Activated CD8-positive, alpha-beta memory T cell treated with anti-CD3 and anti-CD28 coated beads for 1 hour (primary cell): Measurements from ENCODE around the gene TSPAN16.
"Not testable (repeated sequence)": the region's sequence is repeated elsewhere in the genome, so short reads cannot be mapped to it uniquely, and the experiment has no call there.

ENCODE experiments used
- DNase-seq, 2 donors: peaks; one replicate each; pipeline ENCODE4 v3.0.0-alpha.2; 2020; ENCODE audit warnings: low read depth in 1 of 2; ENCODE audit errors: extremely low read depth in 1 of 2

TSPAN16 gene

DNA sequence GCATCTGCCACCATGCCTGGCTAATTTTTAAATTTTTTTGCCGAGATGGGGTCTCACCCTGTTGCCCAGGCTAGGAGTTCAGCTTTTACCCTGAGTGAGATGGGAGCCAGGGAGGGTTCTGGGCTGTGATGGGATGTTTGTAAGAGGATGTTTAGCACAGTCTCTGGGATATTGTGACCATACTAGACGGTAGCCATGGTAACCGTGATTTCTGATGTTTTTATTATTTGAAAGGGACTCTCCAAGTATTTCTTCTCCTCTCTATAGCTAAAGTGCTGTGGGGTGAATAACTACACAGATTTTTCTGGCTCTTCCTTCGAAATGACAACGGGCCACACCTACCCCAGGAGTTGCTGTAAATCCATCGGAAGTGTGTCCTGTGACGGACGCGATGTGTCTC lies 10.4 kb downstream of the TSPAN16 start:
- DNase-seq = no peak

DNA sequence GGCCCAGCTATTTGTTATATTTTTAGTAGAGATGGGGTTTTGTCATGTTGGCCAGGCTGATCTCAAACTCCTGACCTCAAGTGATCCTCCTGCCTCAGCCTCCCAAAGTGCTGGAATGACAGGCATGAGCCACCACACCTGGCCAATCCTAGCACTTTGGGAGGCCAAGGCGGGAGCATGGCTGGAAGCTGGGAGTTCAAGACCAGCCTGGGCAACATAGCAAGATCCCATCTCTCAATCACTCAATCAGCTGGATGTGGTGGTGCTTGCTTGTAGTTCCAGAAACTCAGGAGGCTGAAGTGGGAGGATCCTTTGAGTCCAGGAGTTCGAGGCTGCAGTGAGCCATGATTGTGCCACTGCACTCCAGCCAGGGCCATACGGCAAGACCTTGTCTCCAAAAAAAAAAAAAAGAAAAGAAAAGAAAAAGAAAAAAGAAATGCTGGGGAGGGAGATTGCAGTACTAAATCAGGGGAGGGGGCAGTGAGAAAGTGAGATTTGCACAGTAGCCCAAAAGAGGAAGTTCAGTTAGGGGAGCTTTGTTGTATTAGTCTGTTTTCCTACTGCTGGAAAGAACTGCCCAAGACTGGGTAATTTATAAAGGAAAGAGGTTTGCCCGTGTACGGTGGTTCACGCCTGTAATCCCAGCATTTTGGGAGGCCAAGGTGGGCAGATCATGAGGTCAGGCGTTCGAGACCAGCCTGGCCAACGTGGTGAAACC lies 24.5 kb downstream of the TSPAN16 start:
- not testable (repeated sequence) for DNase-seq

DNA sequence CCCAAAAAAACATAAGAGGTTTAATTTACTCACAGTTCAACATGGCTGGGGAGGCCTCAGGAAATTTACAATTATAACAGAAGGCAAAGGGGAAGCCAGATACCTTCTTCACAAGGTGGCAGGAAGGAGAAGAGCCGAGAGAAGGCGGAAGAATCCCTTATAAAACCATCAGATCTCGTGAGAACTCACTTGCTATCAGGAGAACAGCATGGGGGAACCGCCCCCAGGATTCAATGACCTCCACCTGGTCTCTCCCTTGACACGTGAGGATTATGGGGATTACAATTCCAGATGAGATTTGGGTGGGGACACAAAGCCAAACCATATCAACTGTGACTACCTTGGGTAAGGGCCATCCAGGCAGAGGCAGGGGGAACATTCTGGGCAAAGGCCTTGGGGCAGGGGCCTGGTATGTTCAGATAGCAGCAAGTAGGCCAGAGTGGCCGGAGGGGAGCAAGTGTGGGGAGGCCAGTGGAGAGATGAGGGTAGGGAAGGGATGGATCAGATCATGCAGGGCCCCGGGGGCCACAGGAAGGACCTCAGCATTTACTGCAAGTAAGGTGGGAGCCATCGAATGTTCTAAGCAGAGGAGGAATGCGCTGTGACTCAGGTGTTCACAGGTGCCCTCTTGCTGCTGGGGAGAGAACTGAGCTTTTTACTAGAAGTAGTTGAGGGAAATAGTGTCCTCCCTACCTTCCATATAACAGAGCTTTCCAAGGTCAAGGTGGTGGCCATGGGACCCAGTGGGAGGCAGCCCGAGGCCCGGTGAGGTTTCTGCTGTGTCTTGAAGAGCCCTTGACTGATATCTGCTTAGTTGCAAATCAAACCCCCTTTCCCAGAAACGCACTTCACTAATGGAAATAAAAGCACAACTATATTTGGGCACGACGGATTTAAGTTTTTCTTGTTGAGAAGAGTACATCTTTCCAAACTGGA lies 25.5 kb downstream of the TSPAN16 start:
- DNase-seq = no peak

DNA sequence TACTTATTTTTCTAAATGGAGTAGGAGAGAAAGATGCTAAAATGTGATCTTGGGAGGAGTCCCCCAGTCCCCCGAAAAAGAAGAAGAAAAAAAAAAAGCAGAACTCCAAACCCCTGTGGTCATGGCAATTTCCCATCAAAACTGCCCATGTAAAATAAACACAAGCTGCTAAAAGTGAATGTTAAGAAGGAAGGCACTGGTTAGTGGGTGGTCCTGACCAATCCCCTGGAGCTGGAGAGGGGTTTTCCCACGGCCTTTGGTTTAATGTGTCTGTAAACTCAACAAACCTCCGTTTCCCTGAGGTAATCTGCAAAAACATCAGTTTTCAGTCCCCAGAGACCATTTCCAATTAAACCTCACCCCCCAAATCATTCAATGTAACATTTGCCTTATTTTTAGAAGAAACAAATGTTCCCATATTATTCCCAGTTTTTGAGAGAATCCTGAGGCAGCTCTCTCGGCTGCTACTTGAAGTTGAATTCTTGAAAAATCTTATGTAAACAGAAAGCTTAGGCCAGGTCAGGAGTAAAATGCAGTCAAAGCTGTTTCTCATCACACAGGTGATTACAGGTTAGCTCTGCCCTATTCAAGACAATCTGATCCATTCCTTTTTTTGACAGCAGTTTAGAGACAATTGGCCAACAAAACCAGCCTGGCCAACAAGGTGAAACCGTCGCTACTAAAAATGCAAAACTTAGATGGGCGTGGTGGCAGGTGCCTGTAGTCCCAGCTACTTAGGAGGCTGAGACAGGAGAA lies 26.5 kb downstream of the TSPAN16 start:
- no peak for DNase-seq

DNA sequence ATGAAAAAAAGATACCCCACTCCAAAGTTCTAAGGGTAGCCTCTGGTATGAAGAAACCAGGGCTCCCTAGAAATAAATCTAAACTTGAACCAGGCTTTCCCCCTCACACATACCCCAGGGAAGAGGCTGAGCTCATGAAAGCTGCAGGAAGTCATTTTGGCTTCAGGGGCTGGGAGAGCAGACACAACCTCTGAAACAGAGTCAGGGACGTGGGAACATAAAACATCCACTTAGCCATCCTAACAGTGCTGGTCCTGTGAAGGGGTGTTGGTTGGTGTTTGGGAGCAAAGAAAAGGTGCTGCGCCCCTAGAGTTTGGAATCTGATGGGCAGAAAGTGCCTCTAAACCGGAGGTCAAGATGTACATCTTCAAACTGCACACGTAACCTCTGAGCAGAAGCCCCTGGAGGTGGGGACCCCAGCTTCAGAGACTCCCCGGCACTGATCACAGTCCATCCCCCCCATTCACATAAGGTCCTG lies 27.7 kb downstream of the TSPAN16 start:
- no peak for DNase-seq

DNA sequence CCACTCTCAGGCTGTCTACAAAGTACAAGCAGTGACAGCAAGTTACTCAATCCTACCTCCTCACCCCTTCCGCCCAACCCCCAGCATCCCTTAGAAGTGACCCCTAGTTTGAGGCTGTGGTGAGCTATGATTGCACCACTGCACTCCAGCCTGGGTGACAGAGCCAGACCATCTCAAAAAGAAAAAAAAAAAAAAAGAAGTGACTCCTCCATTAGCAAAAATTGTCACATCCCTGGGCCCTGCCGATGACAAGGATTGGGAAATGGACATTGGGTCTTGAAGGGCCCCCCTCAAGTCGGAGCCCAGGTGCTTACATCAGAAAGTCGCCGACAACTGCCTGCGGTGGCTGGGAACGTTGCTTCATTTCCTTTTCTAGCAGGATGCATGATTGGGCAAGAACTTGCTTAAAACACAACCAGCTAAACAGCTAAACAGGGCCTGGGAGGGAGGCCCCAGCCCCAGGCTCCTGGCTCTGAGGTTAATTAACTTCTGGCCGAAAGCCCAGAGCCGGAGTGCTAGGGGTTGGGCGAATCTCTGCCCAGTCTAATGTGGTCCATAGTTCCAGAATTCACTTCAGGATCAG lies 28.2 kb downstream of the TSPAN16 start:
- no peak for DNase-seq

DNA sequence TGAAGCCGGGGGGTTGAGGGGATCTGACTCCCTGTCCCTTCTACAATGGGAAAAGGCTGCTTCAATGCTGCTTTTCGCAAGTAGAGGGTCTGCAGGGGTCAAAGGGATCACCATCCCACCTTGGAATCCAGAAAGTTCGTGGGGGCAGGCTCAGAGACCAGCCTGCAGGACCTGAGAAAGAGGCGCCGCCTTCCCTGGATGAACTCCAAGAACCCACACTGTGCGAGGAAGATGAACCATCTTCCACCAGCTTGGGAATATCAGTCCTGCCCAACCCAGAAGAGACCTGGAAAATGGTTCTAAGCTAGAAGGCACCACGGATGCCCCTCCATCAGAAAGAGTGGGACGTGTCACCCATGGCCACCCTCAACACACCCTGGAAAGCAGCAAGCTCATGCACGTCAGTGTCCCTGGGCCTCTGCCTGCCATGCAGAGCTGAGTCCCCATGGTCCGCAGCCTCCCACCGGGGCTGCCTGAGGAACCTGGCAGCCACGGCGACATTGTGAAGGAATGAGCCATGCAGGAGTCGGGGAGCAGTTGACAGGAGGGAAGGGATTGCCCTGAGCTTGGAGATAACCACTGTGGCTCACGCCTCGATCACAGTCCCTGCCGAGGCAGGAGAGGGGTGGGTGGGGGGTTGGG lies 28.9 kb downstream of the TSPAN16 start:
- DNase-seq = no peak

DNA sequence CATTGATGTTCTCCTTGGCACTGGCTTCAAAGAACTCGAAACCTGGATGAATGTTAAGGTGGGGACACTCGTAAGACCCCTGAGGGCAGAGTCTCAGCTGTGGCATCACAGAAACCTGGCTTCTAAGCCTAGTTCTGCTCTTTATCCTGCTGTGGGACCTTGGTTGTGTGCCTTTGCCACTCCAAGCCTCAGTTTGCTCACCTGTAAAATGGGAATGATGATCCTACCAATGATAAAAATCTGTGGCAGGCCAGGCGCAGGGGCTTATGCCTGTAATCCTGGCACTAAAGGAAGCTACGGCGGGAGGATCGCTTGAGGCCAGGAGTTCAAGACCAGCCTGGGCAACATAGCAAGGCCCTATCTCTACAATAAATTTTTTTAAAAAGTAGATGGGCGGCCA lies 29.6 kb downstream of the TSPAN16 start:
- DNase-seq = no peak

DNA sequence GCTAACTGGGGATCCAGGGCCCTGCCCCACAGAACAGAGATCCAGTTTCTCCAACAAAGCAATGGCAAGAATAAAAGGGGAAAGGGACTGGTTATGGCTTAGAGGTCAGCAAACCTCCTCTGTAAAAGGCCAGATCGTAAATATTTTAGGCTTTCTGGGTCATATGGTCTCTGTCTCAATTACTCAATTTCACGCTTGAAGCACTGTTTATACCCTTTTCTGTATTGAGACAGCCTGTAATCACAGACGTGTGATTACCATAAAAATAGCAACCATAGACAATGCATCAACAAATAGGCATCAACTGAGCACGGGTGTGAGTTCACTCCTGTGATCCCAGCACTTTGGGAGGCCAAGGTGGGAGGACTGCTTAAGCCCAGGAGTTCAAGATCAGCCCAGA lies 34.2 kb downstream of the TSPAN16 start:
- no peak for DNase-seq

DNA sequence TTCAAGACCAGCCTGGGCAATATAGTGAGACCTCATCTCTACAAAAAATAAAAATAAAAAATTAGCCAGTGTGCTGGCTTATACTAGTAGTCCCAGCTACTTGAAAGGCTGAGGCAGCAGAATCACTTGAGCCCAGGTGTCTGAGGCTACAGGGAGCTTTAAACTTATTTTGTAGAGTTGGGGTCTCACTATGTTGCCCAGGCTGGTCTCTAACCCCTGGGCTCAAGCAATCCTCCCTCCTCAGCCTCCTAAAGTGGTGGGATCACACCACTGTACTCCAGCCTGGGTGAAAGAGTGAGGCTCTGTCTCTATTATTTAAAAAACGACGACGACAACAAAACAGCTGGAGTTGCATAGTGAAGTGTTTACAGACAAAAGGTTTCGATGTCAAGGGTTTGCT lies 35.5 kb downstream of the TSPAN16 start:
- no peak for DNase-seq

DNA sequence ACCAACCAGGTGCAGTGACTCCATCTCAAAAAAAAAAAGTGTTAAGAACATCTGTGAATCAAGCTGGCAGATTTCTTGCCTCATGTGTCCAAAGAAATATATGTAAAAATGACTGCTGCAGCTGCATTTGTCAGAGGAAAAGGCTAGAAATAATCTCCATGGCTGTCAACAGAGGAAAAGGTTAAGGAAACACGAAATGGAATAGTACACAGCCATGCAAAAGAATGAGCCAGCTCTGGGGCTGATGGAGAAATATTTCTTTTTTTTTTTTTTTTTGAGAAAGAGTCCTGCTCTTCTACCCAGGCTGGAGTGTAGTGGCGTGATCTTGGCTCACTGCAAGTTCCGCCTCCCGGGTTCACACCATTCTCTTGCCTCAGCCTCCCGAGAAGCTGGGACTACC lies 36.9 kb downstream of the TSPAN16 start:
- no peak for DNase-seq

DNA sequence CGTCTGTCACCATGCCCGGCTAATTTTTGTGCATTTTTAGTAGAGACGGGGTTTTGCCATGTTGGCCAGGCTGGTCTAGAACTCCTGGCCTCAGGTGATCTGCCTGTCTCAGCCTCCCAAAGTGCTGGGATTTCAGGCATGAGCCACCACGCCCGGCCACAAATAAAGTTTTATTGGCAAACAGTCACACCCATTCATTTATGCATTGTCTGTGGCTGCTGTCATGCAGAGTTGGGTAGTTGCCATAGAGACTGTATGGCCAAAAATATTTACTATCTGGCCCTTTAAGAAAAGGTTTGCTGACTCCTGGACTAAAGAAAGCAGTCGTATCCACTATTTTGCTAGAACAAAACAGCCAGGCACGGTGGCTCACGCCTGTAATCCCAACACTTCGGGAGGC lies 37.9 kb downstream of the TSPAN16 start:
- not testable (repeated sequence) for DNase-seq

DNA sequence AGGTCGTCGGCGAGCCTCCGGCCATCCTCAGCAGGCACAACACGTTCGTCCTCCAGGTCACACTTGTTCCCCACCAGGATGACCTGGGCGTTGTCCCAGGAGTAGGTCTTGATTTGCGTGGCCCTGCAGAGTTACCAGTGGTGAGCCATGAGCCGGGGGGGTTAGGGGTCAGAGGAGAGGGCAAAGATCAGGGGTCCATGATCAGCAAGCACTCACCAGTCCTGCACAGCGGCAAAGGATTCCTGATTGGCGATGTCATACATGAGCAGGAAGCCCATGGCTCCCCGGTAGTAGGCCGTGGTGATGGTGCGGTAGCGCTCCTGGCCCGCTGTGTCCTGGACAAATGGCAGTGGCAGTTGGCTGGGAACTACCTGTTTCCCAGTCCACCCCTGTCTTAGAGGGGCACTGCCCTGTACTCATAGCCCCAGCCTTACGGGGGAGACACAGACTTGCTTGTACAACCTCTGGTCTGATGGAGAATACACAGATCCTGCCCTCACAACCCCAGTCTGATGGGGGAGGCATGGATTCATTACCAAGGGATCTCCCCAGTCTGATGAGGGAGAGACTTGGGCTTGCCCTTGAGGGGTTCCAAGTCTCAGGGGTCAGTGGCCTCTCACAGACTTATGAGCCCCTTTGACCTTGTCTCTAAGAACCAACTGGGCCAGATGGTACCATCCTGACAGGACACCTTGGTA lies 39.6 kb downstream of the TSPAN16 start:
- DNase-seq = no peak

DNA sequence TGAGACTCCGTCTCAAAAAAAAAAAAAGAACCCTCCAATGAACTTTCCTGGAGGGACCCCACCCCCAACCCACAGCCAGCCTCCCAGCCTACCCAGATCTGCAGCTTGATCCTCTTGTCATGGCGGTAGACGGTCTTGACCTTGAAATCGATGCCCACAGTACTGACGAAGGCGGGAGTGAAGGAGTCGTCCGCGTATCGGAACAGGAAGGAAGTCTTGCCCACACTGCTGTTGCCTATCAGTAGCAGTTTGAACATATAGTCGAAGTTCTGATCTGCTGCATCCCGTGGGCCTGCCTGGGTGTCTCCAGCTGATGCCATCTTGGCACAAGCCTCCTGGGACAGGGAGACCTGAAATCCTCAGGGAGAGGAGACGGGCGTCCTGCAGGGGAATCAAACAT lies 41.1 kb downstream of the TSPAN16 start:
- DNase-seq = no peak

DNA sequence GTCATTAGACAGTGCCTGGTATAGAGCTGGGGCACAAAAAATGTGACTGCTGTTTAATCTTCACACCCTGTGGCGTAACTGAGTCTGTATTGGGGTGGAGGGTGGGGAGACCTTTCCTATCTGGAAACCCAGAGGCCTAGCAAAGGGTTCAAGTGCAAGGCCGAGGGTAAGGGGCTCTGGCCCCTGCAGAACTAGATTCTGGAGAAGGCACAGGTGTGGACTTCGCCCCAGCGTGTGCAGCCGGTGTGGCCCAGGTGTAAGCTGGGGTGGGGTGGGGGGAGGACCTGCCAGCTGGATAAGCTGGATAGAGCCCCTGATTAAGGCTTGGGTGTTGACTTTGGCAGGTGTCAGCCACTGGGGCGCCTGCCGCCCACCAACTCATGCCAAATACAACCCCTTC lies 42.2 kb downstream of the TSPAN16 start:
- no peak for DNase-seq

DNA sequence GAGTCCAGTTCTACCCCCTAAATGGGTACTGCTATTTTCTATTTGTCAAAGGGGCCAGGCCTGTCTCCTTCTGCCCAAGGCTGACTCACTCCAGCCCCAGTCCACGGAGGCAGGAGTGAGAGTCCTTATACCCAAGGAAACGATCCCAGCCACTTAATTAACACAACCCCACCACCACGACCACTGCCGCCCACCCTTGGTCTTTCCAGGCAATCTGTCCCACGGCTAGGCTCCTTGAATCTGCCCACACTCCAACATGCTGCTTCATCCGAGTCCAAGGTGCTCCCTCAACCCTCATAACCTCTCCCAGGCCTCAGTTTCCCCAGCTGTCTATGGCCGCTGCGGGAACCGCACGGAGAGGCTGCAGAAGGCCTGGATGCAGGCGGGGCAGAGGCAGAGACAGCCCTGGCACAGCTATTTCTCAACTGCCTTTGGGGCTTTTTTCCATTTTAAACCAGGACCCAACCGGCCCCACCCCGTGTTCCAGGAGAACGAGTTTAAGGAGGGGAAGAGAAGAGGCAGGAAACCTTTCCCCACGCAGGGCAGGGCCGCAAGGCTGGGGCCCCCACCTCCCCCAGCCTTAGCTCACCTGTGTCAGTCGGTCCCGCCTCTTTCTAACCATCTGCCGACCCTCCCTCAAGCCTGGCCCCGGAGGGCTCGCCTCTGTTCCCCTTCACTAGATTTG lies 42.8 kb downstream of the TSPAN16 start:
- DNase-seq = no peak

DNA sequence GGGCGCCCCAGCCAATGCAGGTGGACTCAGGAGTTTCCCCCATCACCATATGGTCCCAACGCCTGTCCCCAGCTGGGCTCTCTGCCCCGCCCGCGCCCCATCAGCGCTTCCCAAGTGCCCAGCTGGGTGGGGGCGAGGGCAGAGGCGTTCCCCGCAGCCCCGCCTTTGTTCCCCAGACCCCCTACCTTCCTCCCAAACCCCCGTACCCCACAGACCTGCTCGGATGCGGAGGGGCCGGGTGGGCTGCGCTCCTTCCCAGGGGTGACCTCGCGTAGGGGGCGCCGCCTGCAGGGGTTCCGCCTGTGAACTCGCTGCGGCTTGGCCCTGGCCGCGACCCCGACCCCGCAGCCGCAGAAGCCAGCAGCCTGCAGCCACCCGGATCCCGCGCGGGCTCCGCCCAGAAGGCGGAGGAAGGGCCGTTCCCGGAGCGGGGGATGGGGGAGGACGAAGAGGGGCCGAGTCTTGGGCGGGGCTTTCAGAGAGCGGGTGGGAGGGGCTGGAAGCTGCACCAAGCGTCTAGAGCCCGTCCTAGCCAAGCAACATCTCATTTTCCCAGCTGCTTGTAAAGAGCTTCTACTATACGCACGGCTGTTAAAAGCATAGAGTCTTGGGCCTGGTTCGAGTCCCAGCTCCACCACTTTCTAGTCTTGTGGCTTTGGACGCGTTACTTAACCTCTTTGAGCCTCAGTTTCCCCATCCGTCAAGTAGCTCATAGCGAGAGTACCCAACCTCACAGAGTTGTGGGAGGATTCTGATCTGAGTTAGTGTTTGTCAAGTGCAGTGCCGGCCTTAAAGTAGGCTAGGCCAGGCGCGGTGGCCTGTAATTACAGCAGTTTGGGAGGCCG lies 43.5 kb downstream of the TSPAN16 start, which contains the start of gene RAB3D:
Gene RAB3D (minus strand): TSS at position 404 of the 845 bp plus-strand sequence. CDS start 2,258 bp downstream, outside the sequence.
- DNase-seq = peak; percentile 24 to 61

DNA sequence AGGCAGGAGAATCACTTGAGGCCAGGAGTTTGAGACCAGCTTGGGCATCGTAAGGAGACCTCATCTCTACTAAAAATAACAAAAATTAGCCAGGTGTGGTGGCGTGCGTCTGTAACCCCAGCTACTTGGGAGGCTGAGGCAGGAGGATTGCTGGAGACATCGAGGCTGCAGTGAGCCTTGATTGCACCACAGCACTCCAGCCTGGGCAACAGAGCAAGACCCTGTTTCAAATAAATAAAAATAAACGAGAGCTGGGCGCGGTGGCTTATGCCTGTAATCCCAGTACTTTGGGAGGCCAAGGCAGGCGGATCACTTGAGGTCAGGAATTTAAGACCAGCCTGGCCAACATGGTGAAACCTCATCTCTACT lies 44.1 kb downstream of the TSPAN16 start:
- not testable (repeated sequence) for DNase-seq
